HL-60/S4 treated with phorbol 12-myristate 13-acetate at 8.2 ng/mL for 4 days and 3 days (cell line): ENCODE measurements around the gene SELL.
"Not testable (repeated sequence)": the region's sequence is repeated elsewhere in the genome, so short reads cannot be mapped to it uniquely, and the experiment has no call there.

Source experiments
- in situ Hi-C: fragments of 300-500 bp; cut with MboI; formaldehyde crosslinking; loops from 2 replicates; pipeline ENCODE4 v1.15.0; 2022; ENCODE audit warnings: low sequenced_read_pairs

Gene SELL

GRCh38 chr1:169707912-169708604, 3.4 kb downstream of the SELL start:
- in situ Hi-C loops = no loop called here

DNA sequence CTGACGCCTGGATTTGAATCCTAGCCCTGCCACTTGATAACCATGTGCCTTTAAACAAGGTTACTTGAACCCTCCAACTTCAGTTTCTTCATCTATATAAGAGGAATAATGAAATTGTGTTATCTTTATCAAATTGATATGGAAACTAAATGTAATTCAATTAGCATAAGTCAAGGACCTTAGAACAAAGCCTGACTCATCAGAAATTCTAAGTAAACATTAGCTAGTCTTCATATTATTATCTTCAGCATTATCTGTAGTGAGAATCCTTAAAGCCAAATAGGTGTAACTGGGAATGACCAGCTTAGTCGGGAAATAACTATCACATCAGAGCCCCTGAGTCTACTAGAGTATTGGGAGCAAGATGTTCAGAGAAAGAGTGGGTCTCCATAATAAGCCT, 6.6 kb downstream of the SELL start:
- in situ Hi-C loops = no loop called here

- in situ Hi-C loops = no loop called here
These were observed 10.0 kb downstream of the SELL start for GRCh38 chr1:169701261-169702005.

GRCh38 chr1:169699707-169700106, 11.7 kb downstream of the SELL start:
- in situ Hi-C loops = no loop called here

- in situ Hi-C loops = no loop called here
These were observed 12.4 kb downstream of the SELL start for GRCh38 chr1:169698976-169699375.

- in situ Hi-C loops = no loop called here
These were observed 13.7 kb downstream of the SELL start for GRCh38 chr1:169697755-169698154.

GRCh38 chr1:169696273-169697100, 14.9 kb downstream of the SELL start:
- in situ Hi-C loops = no loop called here

DNA sequence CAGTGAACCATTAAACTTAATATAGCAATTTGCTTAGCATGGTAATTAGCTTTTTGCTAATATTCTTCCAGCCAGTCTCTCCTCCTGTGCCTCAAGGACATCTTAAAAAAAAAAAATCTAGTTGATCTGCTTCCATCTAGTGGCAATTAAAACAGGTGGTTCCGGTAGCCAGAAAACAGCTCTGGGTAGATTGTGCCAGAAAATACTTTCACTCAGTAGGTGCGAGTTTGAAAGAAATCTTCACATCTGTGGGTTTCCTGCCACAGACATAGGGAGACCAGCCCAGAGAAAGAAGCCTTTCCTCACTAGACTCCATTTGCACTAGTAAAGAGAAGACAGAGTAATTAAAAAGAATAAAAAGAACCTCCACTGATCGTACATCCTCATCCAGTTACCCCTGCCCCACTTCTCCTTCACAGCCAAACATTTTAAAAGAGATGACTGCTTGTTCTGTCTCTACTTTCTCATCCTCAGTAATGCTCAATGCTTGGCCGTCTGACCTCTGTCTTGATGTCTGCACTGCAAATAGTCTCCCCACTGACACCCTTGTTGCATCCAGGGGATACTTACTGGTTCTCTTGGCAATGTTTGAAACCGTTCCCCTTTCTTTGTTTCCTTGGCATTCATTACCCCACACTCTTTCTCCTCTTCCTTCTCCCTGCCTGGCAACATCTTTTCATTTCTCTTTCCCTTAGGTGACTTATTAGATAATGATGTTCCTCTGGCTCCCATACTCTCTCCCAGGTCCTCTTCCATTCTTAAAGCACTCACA, 16.9 kb downstream of the SELL start:
- in situ Hi-C loops = no loop called here

DNA sequence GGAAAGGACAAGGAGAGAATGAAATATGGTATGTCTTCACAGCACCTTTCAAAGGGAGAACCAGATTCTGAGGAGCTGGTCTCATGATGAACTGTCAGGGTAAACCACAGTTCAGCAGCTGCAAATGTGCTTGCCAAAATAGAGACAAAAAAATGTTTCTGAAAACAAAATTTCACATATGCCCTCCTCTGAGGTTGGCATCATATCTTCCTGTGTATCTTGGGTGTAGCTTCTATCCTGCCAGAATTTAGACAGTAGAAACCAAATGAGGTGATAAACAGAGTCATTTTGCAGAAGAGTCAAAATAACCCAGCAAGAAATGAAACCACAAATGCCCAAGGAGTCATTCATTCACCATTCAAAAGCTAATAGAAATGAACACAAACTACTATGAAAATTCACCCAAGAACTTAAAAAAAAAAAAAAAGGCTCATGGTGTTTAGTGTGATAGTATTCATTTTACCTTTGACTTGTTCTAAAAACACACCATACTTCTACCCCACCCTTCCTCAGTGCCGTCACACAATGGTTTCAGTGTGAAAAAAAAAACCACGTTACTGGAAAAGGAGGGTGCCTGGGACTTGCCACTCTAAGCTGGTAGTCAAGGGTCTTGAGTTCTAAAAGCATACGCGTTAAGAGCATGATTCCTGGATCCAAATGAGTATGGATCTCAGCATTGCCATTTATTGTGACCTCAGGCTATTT, 18.5 kb downstream of the SELL start:
- in situ Hi-C loops = no loop called here

DNA sequence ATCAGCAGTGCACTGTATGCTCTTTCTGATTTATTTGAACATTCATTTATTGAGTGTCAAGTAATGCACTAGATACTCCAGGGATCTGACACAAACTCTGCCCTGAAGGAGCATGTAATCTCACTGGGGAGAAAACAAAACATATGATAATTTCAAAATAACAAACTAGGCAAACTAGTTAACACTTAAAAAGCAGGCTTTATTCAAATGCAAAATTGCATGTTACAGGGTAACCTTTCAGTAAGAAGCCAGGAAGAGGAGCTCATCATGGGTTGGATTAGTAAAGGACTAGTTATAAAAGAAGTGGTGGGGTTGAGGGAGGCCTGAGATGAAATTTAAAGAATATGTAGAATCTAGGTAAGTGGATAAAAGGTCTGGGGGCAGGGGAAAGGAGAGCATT, 20.9 kb downstream of the SELL start:
- in situ Hi-C loops = no loop called here

- in situ Hi-C loops = no loop called here
These were observed 22.0 kb downstream of the SELL start for GRCh38 chr1:169689395-169689794.

DNA sequence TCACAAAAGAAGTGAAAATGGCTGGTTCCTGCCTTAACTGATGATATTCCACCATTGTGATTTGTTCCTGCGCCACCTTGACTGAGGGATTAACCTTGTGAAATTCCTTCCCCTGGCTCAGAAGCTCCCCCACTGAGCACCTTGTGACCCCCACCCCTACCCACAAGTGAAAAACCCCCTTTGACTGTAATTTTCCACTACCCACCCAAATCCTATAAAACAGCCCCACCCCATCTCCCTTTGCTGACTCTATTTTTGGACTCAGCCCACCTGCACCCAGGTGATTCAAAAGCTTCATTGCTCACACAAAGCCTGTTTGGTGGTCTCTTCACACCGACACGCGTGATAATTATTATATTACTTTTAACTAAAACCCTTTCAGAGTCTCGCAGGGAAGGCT, 23.0 kb downstream of the SELL start:
- in situ Hi-C loops = not testable (repeated sequence)

GRCh38 chr1:169683661-169684060, 27.8 kb downstream of the SELL start:
- in situ Hi-C loops = no loop called here

DNA sequence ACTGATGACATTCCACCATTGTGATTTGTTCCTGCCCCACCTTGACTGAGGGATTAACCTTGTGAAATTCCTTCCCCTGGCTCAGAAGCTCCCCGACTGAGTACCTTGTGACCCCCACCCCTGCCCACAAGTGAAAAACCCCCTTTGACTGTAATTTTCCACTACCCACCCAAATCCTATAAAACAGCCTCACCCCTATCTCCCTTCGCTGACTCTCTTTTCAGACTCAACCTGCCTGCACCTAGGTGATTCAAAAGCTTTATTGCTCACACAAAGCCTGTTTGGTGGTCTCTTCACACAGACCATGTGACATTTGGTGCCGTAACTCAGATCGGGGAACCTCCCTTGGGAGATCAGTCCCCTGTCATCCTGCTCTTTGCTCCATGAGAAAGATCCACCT, 28.3 kb downstream of the SELL start:
- in situ Hi-C loops = not testable (repeated sequence)

GRCh38 chr1:169682071-169682470, 29.3 kb downstream of the SELL start:
- in situ Hi-C loops = no loop called here

GRCh38 chr1:169681140-169681539, 30.3 kb downstream of the SELL start:
- in situ Hi-C loops = no loop called here

DNA sequence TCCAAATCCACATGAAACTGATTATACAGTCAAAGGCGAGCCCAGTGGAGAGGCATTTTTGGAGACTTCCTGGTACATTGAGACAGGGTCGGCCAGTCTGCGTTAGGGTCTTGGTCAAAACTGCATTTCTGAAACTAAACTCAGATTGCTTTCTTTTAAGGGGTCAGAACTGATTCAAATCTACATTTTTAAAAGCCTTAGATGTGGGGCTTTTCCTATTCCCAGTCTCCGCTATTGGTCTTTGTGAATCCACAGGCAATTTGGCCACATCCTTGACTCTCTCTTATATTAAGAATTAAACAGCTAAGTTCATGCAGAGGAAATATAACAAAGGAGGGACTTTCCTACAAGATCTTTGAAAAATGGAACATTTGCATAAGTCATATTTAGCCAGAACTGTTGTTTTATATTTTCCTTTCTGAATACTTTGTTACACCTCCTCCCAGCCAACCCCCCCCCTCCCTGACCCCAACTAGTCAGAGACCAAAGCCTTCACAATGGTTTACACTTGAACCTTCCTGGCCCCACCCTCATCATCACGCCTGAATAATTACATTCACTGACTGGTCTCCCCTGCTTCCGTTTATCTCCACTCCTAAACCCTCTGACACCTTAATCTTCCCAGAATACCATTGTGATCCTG, 30.9 kb downstream of the SELL start:
- in situ Hi-C loops = no loop called here

DNA sequence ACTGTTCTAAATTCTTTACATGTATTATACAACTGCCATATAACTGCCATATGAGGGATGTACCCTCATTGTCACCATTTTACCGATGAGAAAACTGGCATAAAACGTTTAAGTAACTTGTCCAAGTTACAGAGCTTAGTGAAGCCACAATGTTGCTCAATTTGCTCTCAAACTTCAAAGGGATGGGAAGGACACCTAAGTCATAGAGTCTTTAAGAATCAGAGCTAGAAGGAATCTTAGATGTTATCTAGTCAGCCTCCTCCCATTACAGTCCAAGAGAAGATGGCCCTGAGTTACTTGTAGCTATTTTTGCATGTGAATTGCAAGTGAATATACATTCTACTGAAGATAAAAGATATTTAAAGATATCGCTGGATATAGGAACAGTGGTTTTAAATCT, 31.7 kb downstream of the SELL start:
- in situ Hi-C loops = no loop called here

GRCh38 chr1:169676001-169676400, 35.4 kb downstream of the SELL start:
- in situ Hi-C loops = no loop called here

DNA sequence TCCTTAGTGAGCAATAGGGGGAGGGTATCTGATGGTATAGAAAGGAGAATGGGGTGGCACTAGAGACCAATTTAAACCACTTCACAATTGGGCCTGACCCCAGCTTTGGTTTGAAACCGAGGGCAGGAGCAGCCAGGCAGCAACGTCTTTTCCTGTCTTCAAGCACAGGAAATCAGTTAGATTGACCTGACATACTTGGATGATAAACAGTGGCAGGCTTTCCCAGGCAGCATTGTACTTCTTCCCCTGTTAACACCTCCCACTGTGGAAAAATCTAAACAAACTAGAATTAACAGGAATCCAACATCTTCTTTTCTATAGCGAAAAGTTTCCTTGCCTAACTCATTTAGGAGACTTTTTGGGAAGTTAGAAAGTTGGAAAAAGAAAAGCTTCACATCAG, 40.6 kb downstream of the SELL start:
- in situ Hi-C loops = no loop called here
